PC-9 (cell line): ENCODE results near the gene FNDC3B. TPM values are rescaled to one million over a fixed set of nuclear protein-coding genes. Genes with fewer than 3 reads are reported as not detected.

Experiments
- BruUV-seq: library from RNA; stranded (reverse); fragments of 400-500 nt; replicated peaks from 2 replicates; lab custom pipeline; 2021; lab: Mats Ljungman, UMichigan
- CTCF ChIA-PET: fragments of 300-600 bp; sonication (Branson Sonifier 250); formaldehyde crosslinking; loops from one replicate; lab custom pipeline; 2022; ENCODE audit warnings: antibody characterized with exemption; lab: Charles Lee
- POLR2A ChIA-PET: fragments of 300-600 bp; sonication (Branson Sonifier 250); formaldehyde crosslinking; loops from one replicate; lab custom pipeline; 2022; ENCODE audit warnings: antibody characterized with exemption; ENCODE audit not compliant: unreplicated experiment; lab: Charles Lee
- DNase-seq, 2 experiments: peaks; one replicate each; pipeline versions ENCODE4 v3.0.0 to v3.0.0-alpha.2; 2015 to 2022; ENCODE audit warnings: mixed read lengths in 1 of 2
- H2AFZ ChIP-seq: fragments of 200-600 bp; sonication (generic); 2 replicates; pipeline ENCODE4 v1.8.1; 2017; ENCODE audit warnings: antibody characterized with exemption
- H3F3A ChIP-seq: fragments of 200-600 bp; sonication (generic); 2 replicates; pipeline ENCODE4 v1.8.1; 2017; ENCODE audit warnings: antibody characterized with exemption, mild to moderate bottlenecking, low read depth; ENCODE audit not compliant: insufficient read depth
- H3K27ac ChIP-seq: fragments of 200-600 bp; sonication (generic); 2 replicates; pipeline ENCODE4 v1.6.1; 2016; ENCODE audit warnings: mixed run types
- H3K27me3 ChIP-seq: fragments of 200-600 bp; sonication (generic); 2 replicates; pipeline ENCODE4 v1.6.1; 2016; ENCODE audit warnings: low read depth, mixed run types; ENCODE audit not compliant: insufficient read depth
- H3K36me3 ChIP-seq: fragments of 200-600 bp; sonication (generic); 2 replicates; pipeline ENCODE4 v1.6.1; 2016; ENCODE audit warnings: low read depth, mixed run types
- H3K4me1 ChIP-seq: fragments of 200-600 bp; sonication (generic); replicated peaks from 2 replicates; pipeline ENCODE4 v1.6.1; 2016; ENCODE audit warnings: mixed run types; ENCODE audit not compliant: insufficient read depth
- H3K4me2 ChIP-seq: fragments of 200-600 bp; sonication (generic); 2 replicates; pipeline ENCODE4 v1.6.1; 2017; ENCODE audit warnings: mixed run types
- H3K4me3 ChIP-seq: fragments of 200-600 bp; sonication (generic); 2 replicates; pipeline ENCODE4 v1.6.1; 2016; ENCODE audit warnings: mixed run types
- H3K79me2 ChIP-seq: fragments of 200-600 bp; sonication (generic); 2 replicates; pipeline ENCODE4 v1.6.1; 2017; ENCODE audit warnings: low read depth, mixed run types
- H3K9me2 ChIP-seq: fragments of 200-600 bp; sonication (generic); 2 replicates; pipeline ENCODE4 v1.8.1; 2017; ENCODE audit warnings: mild to moderate bottlenecking; ENCODE audit not compliant: insufficient read depth
- H3K9me3 ChIP-seq: fragments of 200-600 bp; sonication (generic); 2 replicates; pipeline ENCODE4 v1.8.1; 2016; ENCODE audit warnings: low read depth; ENCODE audit not compliant: insufficient read depth
- H4K20me1 ChIP-seq: fragments of 200-600 bp; sonication (generic); 2 replicates; pipeline ENCODE4 v1.8.1; 2017; ENCODE audit not compliant: insufficient read depth
- EZH2 ChIP-seq: fragments of 200-600 bp; sonication (generic); IDR thresholded peaks from 2 replicates; pipeline ENCODE4 v1.8.0; 2017; ENCODE audit warnings: antibody characterized with exemption, low read depth
- intact Hi-C: fragments of 100-400 bp; cut with micrococcal nuclease; formaldehyde crosslinking; loops from one replicate; pipeline ENCODE4 v1.10.0; 2022; ENCODE audit not compliant: unreplicated experiment
- total RNA-seq: library from RNA; stranded (reverse); gene quantifications from 2 replicates; pipeline ENCODE4 v1.2.3, GENCODE V29; 2021
- TF ChIP-seq, protein P1 (sequence below): fragments of 200-600 bp; sonication (generic); conservative IDR thresholded peaks from 2 replicates; pipeline ENCODE4 v1.6.1; 2017; ENCODE audit warnings: mixed run types, antibody characterized with exemption, mild to moderate bottlenecking, moderate library complexity

FNDC3B gene
- total RNA-seq, 1 experiment from 2014 or later = 106 TPM

DNA sequence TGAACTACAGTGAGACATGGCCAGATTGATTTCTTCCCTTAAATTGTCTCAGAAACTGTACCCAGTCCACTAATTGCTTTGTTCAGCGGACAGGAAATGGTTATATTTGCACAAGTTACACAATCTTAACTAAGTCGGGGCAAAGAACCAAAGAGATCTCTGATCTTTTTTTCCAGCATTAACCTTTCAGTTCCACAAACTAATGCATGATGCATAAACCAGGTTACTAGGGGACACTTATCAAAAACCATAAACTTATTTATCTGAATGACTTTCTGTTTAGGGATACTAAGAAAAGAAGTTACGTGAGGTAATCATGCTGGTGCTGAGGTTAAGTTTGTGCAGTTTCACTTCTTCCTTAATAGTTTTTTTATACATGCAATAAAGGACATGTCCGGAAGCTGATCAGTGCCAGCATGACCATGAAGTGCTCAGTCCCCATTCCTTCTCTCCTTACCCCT, 22.4 kb downstream of the FNDC3B start:
- no peak overlapping the region for H2AFZ ChIP-seq
- no TSS peak for BruUV-seq
- intact Hi-C loops = no loop called here
- peaks cover 71% of the 10 kb centered on the region for H3K36me3 ChIP-seq
- TF ChIP-seq, protein P1, sequence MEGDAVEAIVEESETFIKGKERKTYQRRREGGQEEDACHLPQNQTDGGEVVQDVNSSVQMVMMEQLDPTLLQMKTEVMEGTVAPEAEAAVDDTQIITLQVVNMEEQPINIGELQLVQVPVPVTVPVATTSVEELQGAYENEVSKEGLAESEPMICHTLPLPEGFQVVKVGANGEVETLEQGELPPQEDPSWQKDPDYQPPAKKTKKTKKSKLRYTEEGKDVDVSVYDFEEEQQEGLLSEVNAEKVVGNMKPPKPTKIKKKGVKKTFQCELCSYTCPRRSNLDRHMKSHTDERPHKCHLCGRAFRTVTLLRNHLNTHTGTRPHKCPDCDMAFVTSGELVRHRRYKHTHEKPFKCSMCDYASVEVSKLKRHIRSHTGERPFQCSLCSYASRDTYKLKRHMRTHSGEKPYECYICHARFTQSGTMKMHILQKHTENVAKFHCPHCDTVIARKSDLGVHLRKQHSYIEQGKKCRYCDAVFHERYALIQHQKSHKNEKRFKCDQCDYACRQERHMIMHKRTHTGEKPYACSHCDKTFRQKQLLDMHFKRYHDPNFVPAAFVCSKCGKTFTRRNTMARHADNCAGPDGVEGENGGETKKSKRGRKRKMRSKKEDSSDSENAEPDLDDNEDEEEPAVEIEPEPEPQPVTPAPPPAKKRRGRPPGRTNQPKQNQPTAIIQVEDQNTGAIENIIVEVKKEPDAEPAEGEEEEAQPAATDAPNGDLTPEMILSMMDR = no peak
- no peak for TF ChIP-seq EZH2
- H4K20me1 ChIP-seq = peaks cover 100% of the 10 kb centered on the region
- peaks cover 77% of the 10 kb centered on the region for H3F3A ChIP-seq
- CTCF ChIA-PET = no interaction called here
- H3K27ac ChIP-seq = 0 out of 2 replicates have a peak overlapping the region, but pooled peaks have one; percentile 7
- DNase-seq = no peak
- no peak overlapping the region for H3K4me2 ChIP-seq
- POLR2A ChIA-PET = no interaction called here
- H3K4me3 ChIP-seq = no peak overlapping the region
- H3K9me3 ChIP-seq = no peaks in the 10 kb centered on the region
- peaks cover 100% of the 10 kb centered on the region for H3K79me2 ChIP-seq
- no peaks in the 10 kb centered on the region for H3K9me2 ChIP-seq
- no peaks in the 10 kb centered on the region for H3K27me3 ChIP-seq
- H3K4me1 ChIP-seq = peaks cover 39% of the 10 kb centered on the region

DNA sequence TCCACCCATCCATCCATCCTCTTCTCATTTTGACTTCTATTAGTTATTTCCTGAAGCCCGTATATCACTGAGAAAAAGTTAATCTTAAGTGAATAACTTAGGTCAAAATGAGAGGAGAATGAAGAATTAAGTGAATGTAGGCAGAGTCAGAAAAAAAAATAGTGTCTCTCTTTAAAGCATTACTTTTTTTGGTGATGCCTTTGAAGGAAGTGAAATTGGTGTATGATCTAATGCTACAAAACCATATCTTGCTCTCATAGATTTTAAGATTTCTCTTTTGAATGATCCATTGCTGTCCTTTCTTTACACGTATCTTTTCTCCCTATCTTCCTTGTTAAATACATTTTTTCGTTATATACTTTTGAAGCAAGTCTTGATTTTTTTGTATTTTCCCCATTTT, 23.4 kb downstream of the FNDC3B start:
- intact Hi-C loops = no loop called here

DNA sequence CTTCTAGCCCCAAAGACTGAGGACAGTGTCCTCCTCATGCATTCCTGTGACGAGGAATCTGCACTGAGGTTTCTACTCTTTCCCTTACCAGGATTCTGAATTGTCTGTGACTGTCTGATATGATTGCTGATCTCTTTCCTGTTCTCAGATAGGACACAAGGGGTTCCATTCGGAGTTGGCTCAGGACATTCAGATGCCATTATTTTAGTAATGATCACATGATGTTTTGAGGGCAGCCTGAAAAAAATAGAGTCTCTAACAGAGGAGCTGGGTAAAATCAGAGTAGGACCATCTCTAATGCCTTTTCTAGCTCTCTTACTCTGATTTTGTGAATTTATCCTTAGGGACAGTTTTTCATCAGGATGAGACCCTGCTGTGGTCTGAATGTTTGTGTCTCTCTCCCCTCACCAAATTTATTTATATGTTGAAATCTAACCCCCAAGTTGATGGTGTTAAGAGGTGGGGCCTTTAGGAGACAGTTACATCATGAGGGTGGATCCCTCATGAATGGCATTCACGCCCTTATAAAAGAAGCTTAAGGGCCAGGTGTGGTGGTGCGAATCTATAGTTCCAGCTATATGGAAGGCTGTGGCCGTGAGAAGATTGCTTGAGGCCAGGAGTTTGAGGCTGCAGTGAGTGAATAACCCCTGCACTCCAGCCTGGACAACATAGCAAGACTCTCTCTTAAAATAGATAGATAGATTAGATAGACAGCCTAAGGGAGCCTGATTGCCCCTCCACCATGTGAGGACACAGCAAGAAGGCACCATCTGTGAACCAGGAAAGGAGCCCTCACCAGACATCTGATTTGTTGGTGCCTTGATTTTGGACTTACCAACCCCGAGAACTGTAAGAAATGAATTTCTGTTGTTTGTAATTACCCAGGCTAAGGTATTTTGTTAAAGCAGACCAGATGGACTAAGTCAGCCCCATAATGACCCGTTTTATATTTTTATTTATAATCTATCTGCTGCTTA, 24.4 kb downstream of the FNDC3B start:
- Histone ChIP-seq H3K9me3 (no peaks in the 10 kb centered on the region), H3F3A (peaks cover 82% of the 10 kb centered on the region), H4K20me1 (peaks cover 100% of the 10 kb centered on the region), H3K4me3 (no peak overlapping the region), H3K79me2 (peaks cover 100% of the 10 kb centered on the region), H2AFZ (no peak overlapping the region), H3K27me3 (no peaks in the 10 kb centered on the region), H3K27ac (no peak overlapping the region), H3K36me3 (peaks cover 70% of the 10 kb centered on the region), H3K9me2 (no peaks in the 10 kb centered on the region), H3K4me1 (peaks cover 39% of the 10 kb centered on the region; the same call in 1 of the 2 replicates), H3K4me2 (no peak overlapping the region)
- no peak for TF ChIP-seq EZH2
- TF ChIP-seq, protein P1 = no peak
- POLR2A ChIA-PET = no interaction called here
- intact Hi-C loops = no loop called here
- no TSS peak for BruUV-seq
- CTCF ChIA-PET = interaction anchor here (0.6 kb wide), 1 partner anchor 288 kb away, joined by 4 read pairs; no protein-coding TSS in a partner anchor
- no peak for DNase-seq

More for the DNA sequence above, 23.4 kb downstream of the FNDC3B start:
- Histone ChIP-seq H3K79me2 (peaks cover 100% of the 10 kb centered on the region), H3K4me1 (peaks cover 39% of the 10 kb centered on the region; the same call in 1 of the 2 replicates), H3K36me3 (peaks cover 75% of the 10 kb centered on the region), H3K9me2 (no peaks in the 10 kb centered on the region), H3K9me3 (no peaks in the 10 kb centered on the region), H3K27ac (no peak overlapping the region), H3K27me3 (no peaks in the 10 kb centered on the region), H4K20me1 (peaks cover 100% of the 10 kb centered on the region), H2AFZ (no peak overlapping the region), H3F3A (peaks cover 80% of the 10 kb centered on the region), H3K4me2 (no peak overlapping the region), H3K4me3 (no peak overlapping the region)
- TF ChIP-seq, protein P1 = no peak
- TF ChIP-seq EZH2 = no peak
- DNase-seq = no peak
- ChIA-PET CTCF (no interaction called here), POLR2A (no interaction called here)
- no TSS peak for BruUV-seq
